GM18873 (cell line): ENCODE measurements around the gene POLR2L.
A peak's percentile ranks its signal among the peaks of the same experiment; 100 is the strongest.

Experiments
- ATAC-seq: cut with Tn5 transposase; IDR thresholded peaks from one replicate; pipeline ENCODE4 v1.9.1; 2021; ENCODE audit warnings: mild to moderate bottlenecking, moderate library complexity, moderate number of reproducible peaks; ENCODE audit not compliant: unreplicated experiment, low FRiP score

The POLR2L gene

DNA sequence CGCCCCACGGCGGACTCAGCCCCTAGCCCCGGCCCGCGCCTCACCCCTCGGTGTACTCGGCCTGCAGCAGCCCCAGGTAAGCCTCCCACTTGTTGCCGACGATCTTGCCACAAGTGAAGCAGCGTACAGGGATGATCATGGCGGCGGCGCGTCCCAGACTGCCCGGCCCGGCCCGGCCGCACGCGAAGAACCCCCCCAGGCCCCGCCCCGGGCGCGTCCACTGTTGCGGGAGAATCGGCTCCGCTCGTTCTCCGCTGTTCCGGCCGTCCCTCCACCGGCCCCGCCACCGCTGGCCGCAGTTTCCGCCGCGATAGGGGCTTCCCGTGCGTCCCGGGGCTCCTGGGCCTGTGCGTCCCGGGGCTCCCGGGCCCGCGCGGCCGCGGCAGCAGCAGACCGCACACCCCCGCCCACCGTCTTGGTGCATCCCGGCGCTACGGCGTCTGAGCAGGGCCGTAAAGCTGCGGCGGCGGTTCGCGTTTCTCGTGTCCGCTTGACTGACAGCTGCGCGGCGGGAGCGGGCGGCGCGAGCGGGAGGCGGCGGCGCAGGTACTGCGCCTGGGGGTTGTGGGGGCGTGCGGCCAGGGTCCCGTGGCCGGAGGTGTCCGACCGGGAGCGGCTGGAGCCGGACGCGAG, at the start of gene POLR2L, which contains the start of gene TSPAN4:
Gene POLR2L (minus strand): TSS at position 160 of the 633 bp plus-strand sequence. CDS start 21 bp downstream, at position 139.
Gene TSPAN4 (plus strand): TSS at position 483 of the 633 bp plus-strand sequence. CDS start 7,453 bp downstream, outside the sequence.
- peak; percentile 49 for ATAC-seq

DNA sequence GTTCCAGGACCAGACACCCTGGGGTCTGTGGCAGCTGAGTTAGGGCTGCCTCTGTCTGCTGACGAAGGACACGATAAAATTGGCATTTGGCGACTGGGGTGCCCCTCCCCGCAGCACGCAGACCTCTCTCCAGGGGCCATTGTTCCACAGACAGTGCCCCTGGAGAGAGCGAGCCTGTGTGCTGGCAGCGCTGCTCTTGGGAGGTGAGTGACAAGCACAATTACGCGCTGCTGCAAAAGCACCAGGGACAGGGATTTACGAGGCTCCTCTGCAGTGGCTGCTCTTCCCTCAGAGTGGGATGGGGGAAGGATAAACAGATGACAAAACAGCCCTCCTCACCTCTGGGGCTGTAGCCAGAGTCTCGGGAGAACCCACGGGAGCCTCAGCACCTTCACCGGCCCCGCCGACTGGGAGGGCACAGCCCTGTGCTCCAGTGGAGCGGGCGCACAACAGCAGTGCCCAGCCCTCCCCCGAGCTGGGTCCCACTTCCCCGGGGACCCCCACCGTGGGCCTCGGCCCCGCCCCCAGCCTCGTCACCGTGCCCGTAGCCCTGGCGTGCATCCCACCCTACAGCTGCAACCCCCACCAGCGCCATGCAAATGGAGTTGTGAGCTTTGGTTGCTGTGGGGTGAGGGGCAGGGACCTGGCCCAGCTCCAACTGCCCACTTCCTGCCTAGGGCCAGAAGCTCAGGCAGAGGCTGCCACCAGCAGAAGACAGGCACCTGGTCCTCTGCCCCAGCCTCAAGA, 48.6 kb upstream of the POLR2L start:
- no peak for ATAC-seq

DNA sequence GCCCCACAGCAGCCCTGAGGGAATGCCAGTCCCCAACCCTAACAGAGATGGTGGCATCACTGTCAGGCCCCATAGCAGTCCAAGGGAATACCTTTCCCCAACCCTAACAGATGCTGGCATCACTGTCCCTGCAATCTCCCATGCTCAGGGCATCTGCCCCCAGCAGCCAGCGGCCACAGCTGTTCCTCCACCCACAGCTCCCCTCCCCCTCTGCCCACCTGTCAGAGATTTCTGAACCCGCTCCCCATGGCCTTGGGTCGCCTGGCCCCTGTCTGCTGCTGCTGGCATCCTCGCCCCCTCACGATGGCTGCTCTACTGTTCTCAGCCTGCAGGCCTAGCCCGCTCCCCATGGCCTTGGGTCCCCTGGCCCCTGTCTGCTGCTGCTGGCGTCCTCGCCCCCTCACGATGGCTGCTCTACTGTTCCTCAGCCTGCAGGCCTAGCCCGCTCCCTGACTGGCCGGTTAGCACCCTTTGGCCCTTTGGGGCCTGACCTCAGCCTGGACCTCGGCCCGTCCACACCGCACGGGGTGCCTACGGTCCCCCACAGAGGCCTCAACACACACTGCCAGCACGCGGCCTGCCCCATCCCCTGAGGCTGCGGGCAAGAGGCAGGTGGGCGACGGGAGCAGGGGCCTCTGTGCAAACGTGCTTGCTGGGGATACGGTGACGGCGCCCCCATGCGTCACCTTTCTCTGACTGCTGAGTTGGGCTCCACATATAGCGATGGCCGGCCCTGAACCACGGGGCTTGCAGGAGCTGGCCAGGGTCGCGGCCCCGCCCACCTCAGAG, 47.6 kb upstream of the POLR2L start:
- no peak for ATAC-seq

DNA sequence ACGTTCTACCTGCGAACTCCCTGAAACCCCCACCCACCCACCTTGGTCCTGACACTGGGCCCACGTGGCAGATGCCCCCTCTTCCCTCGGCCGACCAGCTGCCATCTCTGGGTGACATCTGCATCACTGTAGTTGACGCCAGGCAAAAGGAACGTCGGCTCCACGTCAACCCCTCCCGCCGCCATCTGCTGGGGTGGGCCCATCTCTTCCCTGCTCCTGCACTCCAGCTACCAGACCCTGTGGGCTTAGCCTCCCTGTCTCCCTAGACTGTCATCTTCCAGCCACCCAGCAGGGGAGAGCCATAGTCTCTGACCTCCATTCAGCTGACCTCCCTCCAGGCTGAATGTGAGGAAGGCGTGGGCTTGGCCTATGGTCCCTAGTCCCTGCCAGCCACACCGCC, 46.9 kb upstream of the POLR2L start:
- no peak for ATAC-seq

DNA sequence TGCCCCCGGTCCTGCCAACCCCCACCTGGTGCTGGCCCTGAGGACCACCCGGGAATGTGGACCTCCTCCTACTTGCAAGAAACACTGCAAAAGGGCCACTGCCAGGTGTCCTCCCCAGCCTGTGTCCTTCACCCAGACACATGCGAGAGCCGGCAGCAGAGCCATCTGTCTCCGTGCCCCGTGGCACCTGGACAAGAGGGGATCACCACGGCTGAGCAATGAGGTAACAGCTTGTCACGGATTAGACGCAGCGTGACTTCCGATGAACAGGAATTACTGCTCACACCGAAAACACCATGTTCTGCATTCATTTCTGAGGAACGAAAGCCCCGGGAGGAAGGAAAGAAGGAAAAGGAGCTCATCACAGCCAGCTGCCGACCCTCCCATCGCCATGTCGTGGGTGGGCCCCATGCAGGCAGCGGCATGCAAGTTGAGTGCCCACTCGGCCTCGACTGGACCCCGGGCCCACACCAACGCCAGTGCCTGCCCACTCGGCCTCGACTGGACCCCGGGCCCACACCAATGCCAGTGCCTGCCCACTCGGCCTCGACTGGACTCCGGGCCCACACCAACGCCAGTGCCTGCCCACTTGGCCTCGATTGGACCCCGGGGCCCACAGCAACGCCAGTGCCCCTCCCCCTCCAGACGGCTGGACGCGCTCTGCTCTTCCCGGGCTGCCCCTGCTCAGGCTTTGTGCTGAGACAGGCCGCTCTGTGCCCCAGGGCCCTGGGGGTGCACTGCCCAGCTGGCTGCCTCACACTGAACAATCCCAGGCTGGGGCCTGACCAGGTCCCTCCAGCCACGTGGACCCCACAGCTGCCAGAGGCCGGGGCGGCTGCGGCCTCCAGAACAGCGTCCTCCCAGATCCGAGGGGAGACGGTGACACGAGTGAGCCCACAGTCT, 46.2 kb upstream of the POLR2L start:
- ATAC-seq = no peak

DNA sequence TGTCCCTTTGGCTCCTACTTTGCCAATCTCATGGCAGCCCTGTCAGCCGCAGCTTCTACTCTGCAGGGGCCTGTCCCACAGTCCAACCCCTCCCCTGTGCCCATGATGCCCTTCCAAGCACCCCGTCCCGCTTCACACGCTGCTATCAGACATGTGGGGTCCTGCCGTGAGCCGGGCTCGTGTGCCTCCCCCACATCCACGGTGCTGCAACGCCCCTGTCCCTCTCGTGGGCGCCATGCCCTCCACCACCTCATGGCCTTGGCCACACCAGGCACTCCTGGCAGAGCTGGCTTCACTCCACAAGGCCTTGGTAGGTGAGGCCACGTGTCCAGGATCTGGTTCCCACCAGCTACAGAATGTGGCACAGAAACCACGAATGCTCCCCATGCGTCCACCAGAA, 45.3 kb upstream of the POLR2L start:
- no peak for ATAC-seq

DNA sequence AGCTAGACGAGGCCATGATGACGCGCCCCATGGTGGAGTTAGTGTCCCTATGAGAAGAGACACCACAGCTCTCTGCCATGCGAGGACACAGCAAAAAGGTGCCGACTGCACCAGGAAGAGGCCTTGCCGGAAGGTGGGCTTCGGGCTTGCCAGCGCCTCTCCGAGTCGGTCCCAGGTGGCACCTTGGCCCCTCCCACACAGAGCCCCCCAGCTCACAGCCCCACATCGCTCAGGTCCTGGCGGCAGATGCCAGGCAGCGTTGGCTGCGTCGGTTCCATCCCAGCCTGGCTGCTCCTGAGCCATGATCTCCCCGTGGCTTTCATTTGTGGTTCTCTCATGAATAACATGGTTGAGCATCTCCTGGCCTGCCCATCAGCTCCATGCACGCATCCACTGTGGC, 44.2 kb upstream of the POLR2L start:
- no peak for ATAC-seq

DNA sequence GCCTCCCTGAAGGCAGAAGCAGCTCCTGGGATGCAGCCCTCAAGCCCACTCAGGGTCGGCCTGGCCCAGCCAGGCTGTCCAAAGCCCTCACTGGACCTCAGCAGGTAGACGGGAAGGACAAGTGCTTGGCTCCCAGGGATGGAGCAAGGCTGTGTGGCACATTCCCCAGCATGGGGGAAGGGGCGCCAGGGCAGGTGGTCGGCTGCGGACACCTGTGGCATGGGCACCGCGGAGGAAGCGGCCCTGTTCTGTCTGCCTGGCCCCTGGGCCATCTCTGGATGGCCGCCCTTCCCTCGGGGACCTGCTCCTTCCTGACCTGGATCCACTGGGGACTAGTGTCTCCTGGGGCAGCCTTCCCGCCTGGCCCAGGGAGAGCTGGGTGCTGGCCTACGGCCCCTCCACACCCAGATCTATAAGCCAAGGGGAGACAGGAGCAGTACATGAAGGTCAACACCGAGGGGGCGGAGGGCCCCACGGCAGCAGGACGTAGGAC, 42.3 kb upstream of the POLR2L start:
- ATAC-seq = no peak

DNA sequence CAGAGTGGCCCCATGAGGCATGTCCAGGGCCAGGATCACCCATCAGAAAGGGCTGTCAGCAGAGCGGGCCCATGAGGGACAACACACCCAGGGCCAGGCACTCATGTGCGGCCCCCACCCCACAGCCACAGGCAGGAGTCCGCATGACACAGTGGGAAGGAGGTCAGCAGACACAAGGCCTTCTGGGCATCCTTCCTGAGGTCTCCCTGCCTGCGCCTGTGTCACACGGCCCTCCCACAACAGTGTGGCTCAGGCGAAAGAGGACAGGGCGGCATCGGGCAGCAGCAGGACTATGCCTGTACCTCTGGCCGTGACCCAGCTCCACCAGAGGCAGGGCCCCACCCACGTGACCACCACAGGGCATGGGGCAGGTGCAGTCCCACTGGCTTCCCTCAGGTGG, 41.2 kb upstream of the POLR2L start:
- no peak for ATAC-seq

DNA sequence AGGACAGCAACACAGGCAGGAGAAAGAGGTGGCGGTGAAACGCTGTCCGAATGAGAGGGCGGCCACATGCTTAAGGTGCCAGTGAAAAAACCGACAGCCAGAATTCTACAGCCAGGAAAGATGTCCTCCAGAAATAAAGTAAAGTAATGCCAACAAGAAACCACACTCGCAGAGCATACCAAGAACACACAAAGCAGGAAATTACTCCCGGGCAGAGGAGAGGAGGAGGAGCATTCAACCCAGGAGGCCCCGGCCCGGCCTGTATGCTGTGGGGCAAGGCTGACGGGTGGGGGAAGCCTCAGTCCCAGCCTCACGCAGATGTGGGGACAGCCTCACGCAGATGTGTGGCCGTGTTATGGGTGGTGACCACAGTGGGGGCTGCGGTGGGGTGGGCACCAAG, 40.3 kb upstream of the POLR2L start:
- no peak for ATAC-seq

DNA sequence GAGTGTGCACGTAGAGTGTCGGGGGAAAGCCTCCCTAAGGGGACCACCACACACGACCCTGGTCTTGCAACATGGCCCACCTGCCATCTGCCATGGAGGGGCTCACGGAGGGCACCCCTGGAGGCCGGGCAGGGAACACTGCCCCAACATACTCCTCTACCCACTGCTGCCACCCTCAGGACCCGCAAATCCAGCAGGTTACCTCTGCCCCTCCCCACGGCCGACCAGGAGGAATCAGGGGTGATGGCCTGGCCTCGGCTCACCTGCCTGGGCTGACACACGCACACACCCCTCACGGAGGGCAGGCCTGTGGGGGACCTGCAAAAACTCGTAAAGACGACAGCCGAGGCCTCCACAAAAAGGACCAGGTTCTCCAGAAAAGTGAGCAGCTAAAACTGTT, 38.1 kb upstream of the POLR2L start:
- no peak for ATAC-seq

DNA sequence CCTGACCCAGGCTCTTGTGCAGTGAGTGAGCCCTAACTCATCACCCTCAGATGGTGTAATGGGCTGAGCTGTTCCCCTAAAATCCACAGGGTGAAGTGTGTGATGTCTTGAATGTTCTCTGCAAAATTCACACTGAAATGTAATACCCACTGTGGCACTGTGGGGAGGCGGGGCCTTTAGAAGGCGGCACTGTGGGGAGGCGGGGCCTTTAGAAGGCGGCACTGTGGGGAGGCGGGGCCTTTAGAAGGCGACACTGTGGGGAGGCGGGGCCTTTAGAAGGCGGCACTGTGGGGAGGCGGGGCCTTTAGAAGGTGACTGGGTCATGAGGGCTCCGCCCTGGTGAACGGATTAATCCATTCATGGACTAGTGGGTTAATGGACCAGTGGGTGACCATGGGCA, 35.2 kb upstream of the POLR2L start:
- no peak for ATAC-seq

DNA sequence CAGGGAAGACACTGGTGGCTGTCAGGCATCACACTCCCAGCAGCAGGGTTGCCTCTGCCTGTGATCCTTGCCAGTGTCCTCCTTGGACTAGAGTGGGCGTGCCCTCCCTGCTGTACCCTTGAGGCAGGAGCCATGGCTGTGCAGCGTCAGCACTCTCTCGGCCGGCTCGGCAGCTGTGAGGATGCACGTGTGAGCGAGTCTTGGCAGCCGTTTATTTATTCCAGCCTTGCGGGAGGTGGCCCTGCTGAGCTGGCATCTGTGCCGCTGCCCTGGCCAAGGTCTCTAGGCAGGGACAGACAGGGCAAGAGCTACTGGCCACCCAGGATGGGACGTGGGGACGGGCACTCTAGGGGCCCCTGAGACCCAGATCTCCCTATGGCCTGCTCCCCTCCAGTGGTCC, 34.2 kb upstream of the POLR2L start:
- no peak for ATAC-seq

DNA sequence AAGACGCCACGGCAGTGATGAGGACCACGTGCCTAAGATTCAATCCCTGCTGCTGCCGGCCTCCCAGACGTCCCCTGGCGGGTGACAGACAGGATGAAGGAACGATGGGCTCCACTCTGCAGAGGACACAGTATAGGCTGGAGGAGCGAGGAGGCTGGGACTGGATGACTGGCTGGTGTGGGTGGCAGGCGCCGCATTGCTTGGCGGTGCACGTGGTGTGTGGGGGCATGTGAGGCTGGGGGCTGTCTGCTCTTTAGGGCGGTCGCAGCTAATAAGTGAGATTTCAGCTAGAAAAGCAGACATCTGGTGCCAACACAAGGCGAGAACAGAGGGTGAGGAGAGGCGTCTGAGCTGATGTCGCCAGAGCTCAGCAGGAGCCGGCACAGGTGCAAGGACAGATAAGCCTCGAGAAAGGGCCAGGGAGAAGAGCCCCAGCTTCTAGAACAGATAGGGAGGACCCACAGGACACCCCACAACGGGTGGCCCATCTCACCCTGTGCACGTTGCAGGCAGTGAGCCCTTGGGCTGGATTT, 33.5 kb upstream of the POLR2L start:
- ATAC-seq = no peak

DNA sequence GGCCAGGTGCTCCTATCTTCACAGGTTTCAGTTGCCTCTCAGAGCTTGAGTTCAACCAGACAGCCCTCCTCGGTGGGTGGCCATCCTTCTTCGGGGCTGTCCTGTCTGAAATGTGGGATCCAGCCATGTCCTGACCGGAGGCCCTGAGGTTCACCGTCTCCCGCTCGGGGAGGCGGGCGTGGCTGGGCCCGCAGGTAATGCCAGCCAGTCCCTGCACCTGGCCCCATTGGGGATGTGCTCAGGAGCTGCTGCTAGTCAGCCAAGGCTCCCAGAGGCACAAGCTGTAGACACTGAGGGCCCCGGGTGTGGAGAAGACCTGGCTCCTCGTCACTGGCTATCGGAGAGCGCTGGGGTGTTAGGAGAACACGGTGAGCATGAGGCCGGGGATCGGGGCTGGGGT, 32.9 kb upstream of the POLR2L start:
- ATAC-seq = no peak

DNA sequence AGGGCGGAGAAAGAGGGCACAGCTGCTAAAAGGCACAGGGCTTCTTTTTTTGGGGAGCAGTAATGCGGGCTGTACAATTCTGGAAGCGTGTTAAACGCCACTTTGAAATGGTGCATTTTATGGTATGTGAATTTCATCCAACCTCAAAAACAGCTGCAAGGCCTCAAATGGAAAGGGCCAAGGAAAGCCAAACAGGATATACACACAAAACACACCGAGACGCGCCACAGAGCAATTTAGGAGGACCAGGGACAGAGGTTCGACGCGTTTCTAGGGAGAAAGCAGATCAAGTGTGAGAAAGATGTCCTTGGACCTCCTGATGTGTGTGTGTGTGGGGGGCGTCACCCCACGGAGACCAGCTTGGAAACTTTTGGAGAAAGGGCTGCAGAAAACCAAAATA, 31.4 kb upstream of the POLR2L start:
- no peak for ATAC-seq

DNA sequence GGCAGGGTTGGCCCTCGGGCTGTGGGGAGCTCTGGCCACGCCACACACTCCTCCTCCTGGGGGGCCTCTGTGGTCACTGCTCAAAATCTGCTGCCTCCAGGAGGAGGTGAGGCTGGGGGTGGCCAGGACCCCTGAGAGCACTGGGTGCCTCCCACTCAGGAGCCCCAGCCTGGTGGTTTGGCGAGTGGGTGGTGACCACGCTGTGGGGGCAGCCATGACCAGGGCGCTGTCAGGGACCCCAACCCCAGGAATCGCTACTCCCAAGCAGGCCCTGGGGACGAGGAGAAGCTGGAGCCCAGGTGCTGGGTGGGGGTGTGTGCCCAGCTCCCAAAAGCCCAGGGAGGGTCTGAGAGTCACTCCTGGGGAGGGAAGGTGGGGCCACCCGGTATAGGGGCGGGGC, 30.5 kb upstream of the POLR2L start:
- no peak for ATAC-seq

DNA sequence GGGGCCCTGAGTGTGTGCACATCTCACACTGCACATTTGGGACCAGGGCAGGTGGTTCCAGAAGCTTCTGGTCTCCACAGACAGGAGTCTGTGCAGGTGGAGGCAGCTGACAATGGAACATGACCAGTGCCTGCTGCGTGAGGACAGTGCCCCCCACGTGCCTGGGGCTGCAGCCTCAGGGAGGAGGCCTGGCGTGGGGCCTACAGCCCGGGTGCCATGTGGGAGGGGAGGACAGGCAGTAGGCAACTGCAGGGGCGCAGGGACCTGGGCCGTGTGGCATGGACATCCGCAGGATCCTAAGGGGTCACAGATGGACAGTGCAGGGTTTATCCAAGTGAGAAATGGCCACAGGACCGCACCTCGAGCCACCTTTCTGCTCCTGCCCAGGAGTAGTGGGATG, 29.1 kb upstream of the POLR2L start:
- no peak for ATAC-seq

DNA sequence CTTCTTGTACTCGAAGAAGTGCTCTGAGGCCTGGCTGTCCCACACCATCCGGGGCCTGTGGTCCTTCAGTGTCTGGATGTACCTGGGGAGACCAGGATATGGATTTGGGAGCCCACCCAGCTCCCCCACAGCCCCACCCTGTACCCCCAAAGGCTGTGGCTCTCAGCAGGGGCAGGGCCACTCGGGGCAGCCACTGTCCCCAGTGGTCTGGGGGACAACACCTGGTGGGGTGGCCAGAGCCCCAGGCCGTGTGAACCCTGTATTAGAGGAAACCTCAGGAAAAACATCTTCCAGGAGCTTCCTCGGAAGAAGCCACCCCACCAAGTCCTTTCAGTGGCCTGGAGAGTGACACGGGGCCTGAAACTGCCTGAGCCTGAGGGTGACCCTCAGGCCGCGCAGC, 28.1 kb upstream of the POLR2L start:
- no peak for ATAC-seq

DNA sequence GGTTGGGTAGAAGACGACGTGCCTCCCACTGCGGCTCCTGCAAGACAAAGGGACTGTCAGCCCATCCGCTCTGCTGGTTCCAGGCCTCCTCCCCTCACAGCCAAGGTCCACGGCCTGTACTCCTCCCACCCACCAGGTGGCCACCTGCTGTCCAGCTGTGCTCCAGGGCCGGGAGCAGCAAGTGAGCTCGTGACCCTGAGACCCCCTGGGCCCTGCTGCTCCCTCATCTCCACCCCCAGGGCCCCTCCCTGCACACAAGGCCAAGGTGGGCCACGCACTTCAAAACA, 27.7 kb upstream of the POLR2L start:
- ATAC-seq = no peak
